Endometrial microvascular endothelial cells (primary cell): ENCODE results near the gene MRPL46. TPM values are rescaled to one million over a fixed set of nuclear protein-coding genes. Genes with fewer than 3 reads are reported as not detected.
"Not testable (repeated sequence)": the region's sequence is repeated elsewhere in the genome, so short reads cannot be mapped to it uniquely, and the experiment has no call there.

Experiments used
- in situ Hi-C: cut with HindIII; loops from 2 replicates; pipeline ENCODE4 v1.10.0; 2017; ENCODE audit warnings: low sequenced_read_pairs, low pct_unique_long_range_greater_than_20kb; ENCODE audit errors: inconsistent ontology term
- total RNA-seq: library from RNA; depleted of rRNA; stranded (reverse); fragments of >200 nt; gene quantifications from one replicate; pipeline ENCODE4 v1.2.3, GENCODE V29; 2015; ENCODE audit errors: inconsistent ontology term

The MRPL46 gene
- total RNA-seq, 1 donor from 2014 or later = 18.5 TPM

GRCh38 chr15:88482263-88482662, 15.1 kb upstream of the MRPL46 start:
- in situ Hi-C loops = no loop called here

- in situ Hi-C loops = no loop called here
Observed at GRCh38 chr15:88480981-88481380, 13.8 kb upstream of the MRPL46 start.

DNA sequence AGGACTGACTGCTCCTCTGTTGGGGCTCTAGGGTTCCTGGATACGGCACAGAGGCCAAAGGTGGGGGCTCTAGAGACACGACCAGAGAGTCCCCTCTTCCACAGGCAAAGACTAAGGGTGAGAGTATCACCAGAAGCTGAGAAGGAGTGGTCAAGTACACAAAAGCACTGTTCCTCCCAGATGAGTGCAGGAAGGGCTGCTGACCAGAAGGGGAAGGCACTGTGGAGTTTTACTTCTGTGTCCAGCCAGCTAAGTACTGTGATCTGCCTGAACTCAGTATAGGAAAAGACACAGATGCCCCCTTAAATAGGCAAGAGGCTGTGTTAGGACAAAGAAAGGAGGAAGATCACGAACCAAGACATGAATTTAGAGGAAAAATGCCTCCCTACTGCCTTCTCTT, 12.0 kb upstream of the MRPL46 start:
- in situ Hi-C loops = no loop called here

DNA sequence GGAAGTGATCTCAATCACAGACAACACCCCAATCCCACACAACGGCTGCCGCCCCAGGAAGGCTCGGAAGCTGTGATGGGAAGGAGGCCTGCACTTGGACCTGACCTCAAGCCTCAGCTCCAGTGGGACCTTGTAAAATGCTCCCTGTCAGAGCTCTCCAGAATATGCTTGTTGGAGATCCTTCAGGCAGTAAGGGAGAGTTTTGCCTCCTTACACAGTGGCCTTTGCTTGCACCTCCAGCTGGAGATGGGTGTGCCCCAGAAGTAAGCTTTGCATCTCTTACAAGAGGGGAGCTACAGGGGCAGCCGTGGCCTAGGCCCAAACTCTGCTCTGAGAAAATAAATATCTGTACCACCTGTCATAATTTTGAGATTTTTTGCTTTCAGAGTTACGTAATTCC, 10.7 kb upstream of the MRPL46 start:
- in situ Hi-C loops = no loop called here

- in situ Hi-C loops = no loop called here
Observed at GRCh38 chr15:88477126-88477525, 9.9 kb upstream of the MRPL46 start.

GRCh38 chr15:88476635-88477060, 9.5 kb upstream of the MRPL46 start:
- in situ Hi-C loops = no loop called here

GRCh38 chr15:88473661-88474293, 6.6 kb upstream of the MRPL46 start:
- in situ Hi-C loops = not testable (repeated sequence)

GRCh38 chr15:88472225-88472624, 5.0 kb upstream of the MRPL46 start:
- in situ Hi-C loops = no loop called here

- in situ Hi-C loops = no loop called here
Observed at GRCh38 chr15:88470625-88471372, 3.6 kb upstream of the MRPL46 start.

GRCh38 chr15:88469321-88469720, 2.1 kb upstream of the MRPL46 start:
- in situ Hi-C loops = no loop called here

DNA sequence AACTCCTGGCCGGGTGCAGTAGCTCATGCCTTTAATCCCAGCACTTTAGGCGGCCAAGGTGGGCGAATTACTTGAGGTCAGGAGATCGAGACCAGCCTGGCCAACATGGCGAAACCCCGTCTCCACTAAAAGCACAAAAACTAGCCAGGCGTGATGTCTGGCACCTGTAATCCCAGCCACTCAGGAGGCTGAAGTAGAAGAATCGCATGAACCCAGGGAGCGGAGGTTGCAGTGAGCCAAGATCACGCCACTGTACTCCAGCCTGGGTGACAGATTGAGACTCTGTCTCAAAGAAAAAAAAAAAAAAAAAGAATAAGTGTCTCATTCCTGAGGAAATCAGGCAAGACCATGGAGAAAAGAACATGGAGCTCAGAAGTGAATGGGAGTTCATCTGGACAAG, 1.5 kb upstream of the MRPL46 start:
- in situ Hi-C loops = not testable (repeated sequence)

- in situ Hi-C loops = no loop called here
Observed at GRCh38 chr15:88467935-88468528, 844 bp upstream of the MRPL46 start.

GRCh38 chr15:88465633-88466224, 1.5 kb downstream of the MRPL46 start:
- in situ Hi-C loops = no loop called here

GRCh38 chr15:88463870-88464532, 3.2 kb downstream of the MRPL46 start:
- in situ Hi-C loops = no loop called here

DNA sequence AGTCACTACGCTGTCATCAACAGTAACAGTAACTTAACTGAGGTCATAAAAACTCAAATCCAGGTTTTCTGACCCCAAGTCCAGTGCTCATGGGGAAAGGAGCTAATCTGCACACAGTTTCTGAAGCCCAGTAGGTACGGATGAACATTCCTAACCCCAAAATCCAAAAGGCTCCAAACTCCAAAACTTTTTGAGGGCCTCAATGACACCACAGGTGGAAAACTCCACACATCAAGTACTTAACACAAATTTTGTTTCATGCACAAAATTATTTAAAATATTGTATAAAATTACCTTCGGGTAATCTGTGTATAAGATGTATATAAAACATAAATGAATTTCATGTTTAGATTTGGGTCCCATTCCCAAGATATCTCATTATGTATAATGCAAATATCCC, 10.5 kb downstream of the MRPL46 start:
- in situ Hi-C loops = no loop called here

DNA sequence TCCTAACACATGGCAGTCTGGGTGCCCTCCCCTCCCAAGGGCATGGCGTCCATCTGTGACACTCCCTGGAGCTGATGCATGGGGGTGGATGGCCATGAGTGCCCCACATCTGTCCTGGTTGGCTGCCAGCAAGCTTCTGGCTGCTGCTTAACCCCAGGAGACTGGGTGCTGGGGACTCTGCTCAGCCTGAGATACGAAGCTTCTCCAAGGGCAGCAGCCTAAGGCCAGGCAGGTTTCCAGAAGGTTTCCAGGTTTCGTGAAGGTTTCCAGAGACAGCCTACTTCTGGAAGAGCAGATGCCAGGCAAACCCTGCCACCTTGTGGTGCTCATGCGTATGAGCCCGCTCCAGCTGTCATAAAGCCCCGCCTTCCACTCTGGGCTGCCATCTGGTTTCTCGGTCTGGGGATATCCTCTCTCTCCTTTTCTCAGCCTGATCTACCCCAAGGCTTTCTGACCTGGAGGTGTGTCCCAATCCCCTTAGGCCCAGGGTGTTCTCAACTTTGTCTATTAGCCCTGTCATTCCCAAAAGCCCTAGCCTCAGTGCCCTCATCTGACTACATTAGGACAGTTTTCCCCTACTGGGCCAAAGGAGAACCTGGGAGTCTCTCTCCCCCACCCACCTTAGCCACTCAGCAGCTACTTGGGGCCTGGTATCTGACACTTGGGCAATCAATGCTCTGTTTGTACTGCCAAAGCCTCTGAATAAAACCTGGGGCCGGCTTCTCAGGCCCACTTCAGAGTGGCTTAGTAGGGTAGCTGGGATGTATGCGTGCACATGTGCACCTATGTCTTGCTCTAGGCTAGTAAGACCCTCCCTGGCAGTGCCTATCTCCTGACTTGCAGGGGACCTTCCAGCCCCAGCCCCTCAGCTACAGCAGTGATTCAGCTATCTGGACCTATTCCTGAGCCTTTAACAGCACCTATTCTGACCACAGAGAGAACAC, 12.0 kb downstream of the MRPL46 start:
- in situ Hi-C loops = no loop called here

DNA sequence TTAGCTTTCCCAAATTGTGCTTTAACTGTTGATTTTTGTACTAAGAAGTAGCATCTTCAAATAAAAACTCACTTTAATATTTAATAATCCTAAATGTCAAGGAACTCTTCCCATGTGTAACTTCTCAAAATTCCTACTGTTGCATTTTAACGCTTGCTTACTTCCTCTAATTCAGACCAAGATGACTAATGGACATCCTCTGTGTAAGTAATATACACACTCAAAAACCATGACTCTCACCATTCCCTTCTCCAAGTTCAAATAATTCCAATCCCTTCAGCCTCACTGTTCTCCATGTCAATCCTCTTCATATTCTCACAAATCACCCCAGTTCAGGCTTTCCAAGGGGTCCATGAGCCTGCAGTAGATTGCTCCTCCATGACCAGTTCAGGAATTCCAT, 13.0 kb downstream of the MRPL46 start:
- in situ Hi-C loops = no loop called here

DNA sequence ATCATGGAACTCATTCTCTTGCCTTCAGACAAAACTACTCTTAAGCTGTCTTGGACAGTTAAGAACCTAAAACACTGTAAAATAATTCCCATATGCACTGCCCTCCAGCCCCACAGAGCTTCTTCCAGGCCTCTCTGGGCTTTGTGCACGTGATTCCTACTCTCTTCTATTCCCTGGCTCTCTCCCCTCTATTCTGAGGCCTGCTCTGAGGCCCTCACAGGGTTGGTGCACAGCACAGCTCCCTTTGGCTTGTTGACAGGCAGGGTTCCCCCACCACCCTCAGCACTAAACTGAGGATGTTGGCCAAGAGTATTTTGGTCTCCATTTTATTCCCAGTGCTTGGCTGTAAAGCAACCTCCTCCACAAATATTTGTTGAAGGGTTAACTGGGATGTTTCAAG, 13.5 kb downstream of the MRPL46 start:
- in situ Hi-C loops = no loop called here
